GM12874 (cell line): ENCODE results near the gene PAXX.

Experiments
- TF ChIP-seq, protein P1 (sequence below): IDR thresholded peaks from 2 replicates; pipeline ENCODE4 v1.5.1; 2011; ENCODE audit warnings: low read depth, mild to moderate bottlenecking, control low read depth, low read length, moderate library complexity; ENCODE audit not compliant: insufficient read depth

PAXX gene

DNA sequence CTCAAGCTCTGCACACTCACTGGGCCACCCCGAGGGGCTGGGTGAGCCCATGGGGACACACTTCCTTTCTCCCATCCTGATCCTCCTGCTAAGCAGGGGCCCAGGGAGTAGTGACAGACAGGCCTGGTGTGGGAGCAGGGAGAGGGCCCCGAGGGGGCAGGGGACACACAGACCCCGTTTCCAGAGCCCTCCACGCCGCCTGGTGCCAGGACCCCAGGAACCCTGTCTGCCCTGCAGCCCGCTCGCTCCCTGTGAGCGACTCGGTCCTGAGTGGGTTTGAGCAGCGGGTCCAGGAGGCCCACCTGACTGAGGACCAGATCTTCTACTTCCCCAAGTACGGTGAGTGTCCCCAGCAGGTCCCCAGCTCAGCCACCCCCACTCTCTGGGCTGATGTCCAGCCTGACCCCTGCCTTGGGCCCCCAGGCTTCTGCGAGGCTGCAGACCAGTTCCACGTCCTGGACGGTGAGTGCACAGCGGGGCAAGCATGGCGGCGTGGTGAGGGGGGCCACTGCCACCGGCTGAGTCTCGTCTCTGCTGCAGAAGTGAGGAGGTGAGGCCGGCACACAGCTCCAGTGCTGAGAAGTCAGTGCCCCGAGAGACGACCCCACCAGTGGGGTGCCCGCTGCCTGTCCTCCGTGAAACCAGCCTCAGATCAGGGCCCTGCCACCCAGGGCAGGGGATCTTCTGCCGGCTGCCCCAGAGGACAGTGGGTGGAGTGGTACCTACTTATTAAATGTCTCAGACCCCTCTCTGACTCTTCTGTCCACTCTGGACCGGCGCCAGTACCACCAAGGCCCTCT is 45.8 kb upstream of the PAXX start:
- TF ChIP-seq, protein P1, sequence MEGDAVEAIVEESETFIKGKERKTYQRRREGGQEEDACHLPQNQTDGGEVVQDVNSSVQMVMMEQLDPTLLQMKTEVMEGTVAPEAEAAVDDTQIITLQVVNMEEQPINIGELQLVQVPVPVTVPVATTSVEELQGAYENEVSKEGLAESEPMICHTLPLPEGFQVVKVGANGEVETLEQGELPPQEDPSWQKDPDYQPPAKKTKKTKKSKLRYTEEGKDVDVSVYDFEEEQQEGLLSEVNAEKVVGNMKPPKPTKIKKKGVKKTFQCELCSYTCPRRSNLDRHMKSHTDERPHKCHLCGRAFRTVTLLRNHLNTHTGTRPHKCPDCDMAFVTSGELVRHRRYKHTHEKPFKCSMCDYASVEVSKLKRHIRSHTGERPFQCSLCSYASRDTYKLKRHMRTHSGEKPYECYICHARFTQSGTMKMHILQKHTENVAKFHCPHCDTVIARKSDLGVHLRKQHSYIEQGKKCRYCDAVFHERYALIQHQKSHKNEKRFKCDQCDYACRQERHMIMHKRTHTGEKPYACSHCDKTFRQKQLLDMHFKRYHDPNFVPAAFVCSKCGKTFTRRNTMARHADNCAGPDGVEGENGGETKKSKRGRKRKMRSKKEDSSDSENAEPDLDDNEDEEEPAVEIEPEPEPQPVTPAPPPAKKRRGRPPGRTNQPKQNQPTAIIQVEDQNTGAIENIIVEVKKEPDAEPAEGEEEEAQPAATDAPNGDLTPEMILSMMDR: no peak

DNA sequence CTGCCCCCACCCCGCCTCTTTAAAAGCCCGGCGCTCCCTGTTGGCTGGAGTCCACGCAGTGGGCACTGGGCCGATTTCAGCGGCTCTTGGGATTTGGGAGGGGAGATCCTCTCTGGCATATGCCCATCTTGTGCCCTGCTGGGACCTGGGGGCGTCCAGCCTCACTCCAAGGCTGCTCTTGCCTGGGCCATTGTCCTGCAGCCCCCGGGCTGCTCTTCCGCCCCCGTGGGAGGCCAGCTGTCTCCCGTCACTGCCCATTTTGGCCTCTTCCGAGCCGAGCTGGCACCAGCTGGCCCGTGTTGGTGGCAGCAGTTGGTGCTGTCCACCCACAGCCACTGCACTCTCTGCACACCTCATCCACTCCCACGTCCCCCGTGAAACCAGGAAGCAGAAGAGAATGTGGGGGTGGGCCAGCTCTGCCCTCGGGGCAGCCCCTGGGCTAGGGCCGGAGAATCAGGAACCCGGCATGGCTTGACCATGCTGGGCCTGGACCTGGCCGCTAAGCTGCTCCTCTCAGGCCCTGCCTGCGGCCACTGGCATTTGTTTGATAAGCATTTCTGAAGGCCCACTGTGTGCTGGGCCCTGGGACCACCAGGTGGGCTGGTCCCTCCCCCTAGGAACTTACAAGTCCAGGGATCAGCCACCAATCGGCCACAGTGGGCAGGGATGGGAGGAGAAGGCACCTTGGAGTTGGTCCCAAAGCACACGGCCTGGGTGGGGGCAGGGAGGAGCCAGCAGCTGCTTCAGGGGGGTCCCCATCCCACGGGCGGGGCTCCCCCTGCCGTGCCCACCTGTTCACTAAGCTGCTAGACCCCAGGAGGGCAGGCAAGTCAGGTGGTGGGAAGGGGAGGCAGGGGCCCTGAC is 45.0 kb upstream of the PAXX start:
- TF ChIP-seq, protein P1: no peak

- TF ChIP-seq, protein P1: peak; percentile 78
Observed at GRCh38 chr9:136947955-136948510, 44.2 kb upstream of the PAXX start.

DNA sequence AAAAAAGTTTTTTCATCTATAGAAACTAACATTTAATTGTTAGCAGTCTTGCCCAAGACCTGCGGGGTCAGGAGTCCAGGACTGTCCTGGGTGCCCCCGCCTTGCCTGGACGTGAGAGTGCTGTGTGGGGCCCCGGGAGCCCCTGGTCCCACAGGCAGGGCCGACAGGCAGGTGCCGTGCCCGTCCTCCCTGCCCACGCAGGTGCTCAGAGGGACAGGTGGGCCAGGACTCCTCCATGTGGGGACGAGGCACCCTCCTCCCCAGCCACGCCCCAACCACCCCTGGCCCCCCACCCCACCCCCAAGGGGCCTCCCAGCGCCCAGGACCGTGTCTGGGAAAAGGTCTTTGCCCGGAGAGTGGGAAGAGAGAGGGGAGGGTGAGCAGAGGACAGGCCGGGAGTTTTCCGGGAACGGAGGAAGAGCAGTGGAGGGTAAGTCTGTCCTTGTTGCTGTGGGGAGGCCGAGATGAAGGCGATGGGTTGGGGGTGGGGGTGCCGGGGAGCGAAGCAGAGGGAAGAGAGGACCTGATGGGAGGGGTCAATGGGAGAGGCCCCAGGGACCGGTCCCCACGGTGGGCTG is 42.9 kb upstream of the PAXX start:
- TF ChIP-seq, protein P1: no peak

DNA sequence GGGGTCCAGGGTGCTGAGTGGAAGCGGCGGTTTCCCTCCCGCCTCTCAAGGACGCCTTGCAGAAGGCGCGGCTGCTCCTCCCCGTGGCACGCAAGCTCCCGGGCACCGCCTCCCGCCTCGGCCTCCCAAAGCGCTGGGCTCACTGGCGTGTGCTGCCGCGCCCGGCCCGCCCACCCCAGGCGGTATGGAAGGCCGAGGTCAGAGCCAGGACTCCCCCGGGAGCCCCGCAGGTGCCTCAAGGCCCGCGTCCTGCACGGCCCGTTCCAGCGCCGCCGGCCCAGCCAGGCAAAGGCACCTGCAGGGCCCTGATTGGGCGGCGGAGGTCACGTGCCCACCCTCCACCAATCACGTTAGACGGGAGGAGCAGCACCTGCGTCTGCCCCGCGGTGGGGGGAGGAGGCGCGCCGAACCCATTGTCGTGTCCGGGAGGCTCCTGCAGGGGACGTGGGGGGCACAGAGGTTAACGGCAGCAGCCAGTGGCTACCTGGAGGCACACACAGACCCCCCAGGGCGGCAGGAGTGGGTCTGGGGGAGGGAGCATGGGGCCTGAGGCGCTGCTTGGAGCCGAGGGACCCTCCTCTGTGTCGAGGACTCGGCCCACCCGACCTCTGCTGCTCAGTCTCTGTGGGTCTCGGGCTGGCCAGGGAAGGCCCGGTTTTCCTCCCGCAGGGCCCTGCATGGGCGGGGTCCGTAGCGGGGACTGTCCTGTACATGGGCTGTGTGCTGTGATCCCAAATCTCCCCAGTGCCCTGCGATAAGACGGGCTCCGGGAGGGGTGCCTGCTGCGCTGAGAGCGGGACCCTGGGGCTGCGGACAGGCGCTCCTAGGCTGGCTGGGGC is 42.2 kb upstream of the PAXX start:
- TF ChIP-seq, protein P1: peak; percentile 47

DNA sequence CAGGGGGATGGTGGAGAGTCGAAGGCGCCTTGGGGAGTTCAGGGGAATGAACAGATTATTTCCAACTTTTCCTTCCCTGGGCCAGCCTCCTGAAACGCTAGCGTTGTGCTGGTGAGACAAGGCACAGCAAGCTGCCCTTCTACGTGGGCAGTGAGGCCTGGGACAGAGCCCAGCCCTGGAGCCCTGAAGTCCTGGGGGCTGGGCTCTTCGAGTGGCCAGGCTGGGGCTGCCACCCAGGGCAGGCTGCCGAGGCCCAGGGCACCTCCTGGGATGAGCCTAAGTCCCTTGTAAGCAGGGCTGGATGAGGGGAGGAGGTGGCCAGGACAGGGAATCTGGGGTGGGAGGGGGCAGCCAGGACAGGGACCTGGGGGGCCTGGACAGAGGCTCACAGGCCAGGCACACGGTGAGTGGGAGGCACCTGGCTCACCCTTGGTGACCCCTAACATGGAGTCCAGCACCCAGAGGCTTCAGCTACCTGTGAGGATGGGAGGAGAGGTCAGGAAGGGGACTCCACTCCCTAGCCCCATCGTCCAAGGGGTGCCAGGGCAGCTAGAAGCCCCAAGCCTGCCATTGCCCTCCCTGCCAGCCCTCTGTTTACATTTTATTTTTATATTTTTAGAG is 41.5 kb upstream of the PAXX start:
- TF ChIP-seq, protein P1: no peak
